ENCODE data around the gene PCGF2. TPM values are rescaled to one million over a fixed set of nuclear protein-coding genes. Genes with fewer than 3 reads are reported as not detected.
"Not testable (repeated sequence)": the region's sequence is repeated elsewhere in the genome, so short reads cannot be mapped to it uniquely, and the experiment has no call there.

Gene PCGF2
- total RNA-seq, 2 experiments from 2014 or later, result 1.6 to 1.7 TPM

DNA sequence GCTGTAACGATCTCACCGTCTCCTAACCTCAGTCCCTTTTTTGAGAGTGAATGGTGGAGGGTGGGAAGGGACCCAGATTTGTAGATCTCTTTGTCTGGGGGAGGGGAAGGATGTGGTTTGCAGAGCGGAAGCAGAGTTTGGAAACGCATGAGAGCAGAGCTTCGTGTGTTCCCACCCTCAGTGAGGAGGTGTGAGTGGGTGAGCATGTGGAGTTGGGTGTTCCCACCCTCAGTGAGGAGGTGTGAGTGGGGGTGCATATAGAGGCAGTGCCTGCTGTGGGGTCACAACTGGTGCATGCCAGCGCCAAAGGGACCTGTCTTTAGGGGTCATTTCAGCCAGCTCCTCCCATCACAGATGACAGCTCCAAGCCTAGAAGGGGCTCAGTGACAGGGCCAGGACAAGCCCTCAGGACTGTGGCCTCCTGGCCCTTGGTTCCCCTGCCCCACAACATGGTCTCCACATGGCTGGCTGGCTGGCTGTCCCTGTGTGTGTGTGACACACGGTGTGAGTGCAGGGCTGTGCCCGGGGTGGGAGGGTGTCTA, 19.8 kb downstream of the PCGF2 start:
- peak overlapping the region; percentile 69 for H3K4me3 Mint-ChIP-seq
- POLR2A ChIA-PET, result interaction anchor here (1.1 to 1.8 kb wide), 4 partner anchors 19 to 24 kb away, joined by 3 to 7 read pairs (median 4); partner anchors contain the start of genes MLLT6 and PSMB3

DNA sequence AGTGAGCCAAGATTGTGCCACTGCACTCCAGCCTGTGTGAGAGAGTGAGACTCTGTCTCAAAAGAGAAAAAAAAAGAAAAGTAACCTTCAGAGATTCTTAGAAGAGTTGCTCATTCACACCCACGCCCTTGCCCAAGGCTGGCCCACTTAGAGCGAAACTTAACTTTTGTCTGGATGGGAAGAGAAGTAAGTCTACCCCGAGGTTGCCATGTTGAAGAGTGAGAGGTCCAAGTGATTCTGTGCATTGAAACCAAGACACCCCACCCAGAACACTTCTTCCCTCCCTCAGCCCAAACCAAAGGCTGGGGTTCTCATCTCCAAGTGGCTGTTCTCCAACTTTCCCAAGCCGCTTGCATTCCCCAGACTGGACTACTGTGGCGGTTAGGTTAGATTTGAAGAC, 20.4 kb downstream of the PCGF2 start:
- Mint-ChIP-seq H3K4me3 (peak overlapping the region; percentile 69), H3K36me3 (ENCODE audit: low read depth) (peaks cover 35% of the 10 kb centered on the region), H3K9me3 (ENCODE audit: low read depth) (no peaks in the 10 kb centered on the region), H3K27me3 (no peaks in the 10 kb centered on the region), H3K4me1 (peaks cover 69% of the 10 kb centered on the region), H3K27ac (peak overlapping the region; percentile 100)
- DNase-seq (peak; percentile 92), ATAC-seq (peak; percentile 65)
- ChIA-PET CTCF (interaction anchor here (0.5 to 2.1 kb wide), 7 partner anchors 9 to 169 kb away, joined by 3 to 16 read pairs (median 4); no protein-coding TSS in a partner anchor), POLR2A (interaction anchor here (1.6 to 1.8 kb wide), 2 partner anchors 23 to 25 kb away, joined by 4 to 7 read pairs; partner anchors contain the start of genes MLLT6 and PSMB3)
- intact Hi-C loops (cut with DNase I, micrococcal nuclease), result loop anchor here (1.0 to 5.0 kb wide), 2 partner anchors 26 to 1425 kb away; no protein-coding TSS in a partner anchor

More for the DNA sequence above, 19.8 kb downstream of the PCGF2 start:
- peak; percentile 75 for DNase-seq
- peaks cover 73% of the 10 kb centered on the region for H3K4me1 Mint-ChIP-seq
- no peaks in the 10 kb centered on the region for H3K9me3 Mint-ChIP-seq (ENCODE audit: low read depth)
- peak overlapping the region; percentile 100 for H3K27ac Mint-ChIP-seq
- H3K27me3 Mint-ChIP-seq, result no peaks in the 10 kb centered on the region
- intact Hi-C loops (cut with DNase I, micrococcal nuclease), result loop anchor here (1.0 to 5.0 kb wide), 2 partner anchors 27 to 1424 kb away; no protein-coding TSS in a partner anchor
- CTCF ChIA-PET, result interaction anchor here (0.7 to 2.1 kb wide), 16 partner anchors 9 to 425 kb away, joined by 3 to 16 read pairs (median 4); no protein-coding TSS in a partner anchor
- peak; percentile 34 for ATAC-seq
- H3K36me3 Mint-ChIP-seq (ENCODE audit: low read depth), result peaks cover 35% of the 10 kb centered on the region

DNA sequence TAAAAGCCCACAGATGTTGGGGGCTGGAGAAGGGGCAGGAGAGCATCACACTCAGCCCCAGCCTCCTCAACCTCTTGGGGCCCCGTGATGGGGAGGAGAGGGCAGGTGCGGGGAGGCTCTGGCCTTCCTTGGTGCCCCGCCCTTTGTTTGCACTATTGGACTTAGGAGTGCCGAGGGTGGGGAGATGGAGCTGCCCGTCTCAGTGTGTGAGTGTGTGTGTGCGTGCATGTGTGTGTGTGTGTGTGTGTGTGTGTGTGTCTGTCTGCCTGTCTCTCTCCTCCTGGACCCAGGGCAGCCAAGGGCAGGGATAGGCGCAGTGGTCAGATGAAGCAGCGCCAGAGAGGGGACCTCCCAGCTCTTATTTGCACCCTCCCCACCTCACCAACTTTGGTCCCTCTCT, 22.0 kb downstream of the PCGF2 start:
- DNase-seq; ATAC-seq; H3K4me3 Mint-ChIP-seq; POLR2A ChIA-PET; H3K9me3 Mint-ChIP-seq (ENCODE audit: low read depth); H3K27me3 Mint-ChIP-seq: not testable (repeated sequence)
- Mint-ChIP-seq H3K4me1 (peaks cover 62% of the 10 kb centered on the region), H3K27ac (peak overlapping the region; percentile 86), H3K36me3 (ENCODE audit: low read depth) (peaks cover 36% of the 10 kb centered on the region)
- CTCF ChIA-PET, result interaction anchor here (1.2 kb wide), 1 partner anchor 51 kb away, joined by 3 read pairs; no protein-coding TSS in a partner anchor
- intact Hi-C loops (cut with DNase I, micrococcal nuclease), result loop anchor here in 1 of 2 experiments (5.0 kb wide), 1 partner anchor 1426 kb away; no protein-coding TSS in a partner anchor

DNA sequence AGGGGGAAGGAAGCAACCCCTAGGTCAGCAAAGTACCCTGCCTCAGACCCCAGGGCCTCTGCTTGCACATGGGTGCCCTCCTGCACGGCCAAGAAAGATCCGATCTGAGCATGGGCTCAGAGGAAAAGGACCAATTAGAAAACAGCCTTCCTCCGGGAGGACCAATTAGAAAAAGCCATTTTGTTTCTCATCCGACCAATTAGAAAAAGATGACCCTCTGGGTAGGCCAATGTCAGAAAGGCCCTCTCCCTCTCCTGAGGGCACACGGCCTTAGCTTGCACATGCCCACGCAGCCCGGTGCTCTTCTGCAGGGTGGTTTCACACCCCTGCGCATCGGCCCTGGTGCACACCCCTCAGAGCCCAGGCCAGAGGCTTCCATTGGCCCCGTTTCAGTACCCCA, 23.1 kb downstream of the PCGF2 start:
- no peaks in the 10 kb centered on the region for H3K27me3 Mint-ChIP-seq
- DNase-seq (no peak), ATAC-seq (no peak)
- peak overlapping the region; percentile 10 for H3K27ac Mint-ChIP-seq
- POLR2A ChIA-PET, result no interaction called here
- H3K36me3 Mint-ChIP-seq (ENCODE audit: low read depth), result peaks cover 45% of the 10 kb centered on the region
- CTCF ChIA-PET, result interaction anchor here (1.1 kb wide), 1 partner anchor 14 kb away, joined by 4 read pairs; no protein-coding TSS in a partner anchor
- H3K4me3 Mint-ChIP-seq, result no peak overlapping the region
- H3K9me3 Mint-ChIP-seq (ENCODE audit: low read depth), result no peaks in the 10 kb centered on the region
- peaks cover 61% of the 10 kb centered on the region for H3K4me1 Mint-ChIP-seq
- intact Hi-C loops (cut with DNase I, micrococcal nuclease), result loop anchor here in 1 of 2 experiments (5.0 kb wide), 1 partner anchor 1427 kb away; no protein-coding TSS in a partner anchor

DNA sequence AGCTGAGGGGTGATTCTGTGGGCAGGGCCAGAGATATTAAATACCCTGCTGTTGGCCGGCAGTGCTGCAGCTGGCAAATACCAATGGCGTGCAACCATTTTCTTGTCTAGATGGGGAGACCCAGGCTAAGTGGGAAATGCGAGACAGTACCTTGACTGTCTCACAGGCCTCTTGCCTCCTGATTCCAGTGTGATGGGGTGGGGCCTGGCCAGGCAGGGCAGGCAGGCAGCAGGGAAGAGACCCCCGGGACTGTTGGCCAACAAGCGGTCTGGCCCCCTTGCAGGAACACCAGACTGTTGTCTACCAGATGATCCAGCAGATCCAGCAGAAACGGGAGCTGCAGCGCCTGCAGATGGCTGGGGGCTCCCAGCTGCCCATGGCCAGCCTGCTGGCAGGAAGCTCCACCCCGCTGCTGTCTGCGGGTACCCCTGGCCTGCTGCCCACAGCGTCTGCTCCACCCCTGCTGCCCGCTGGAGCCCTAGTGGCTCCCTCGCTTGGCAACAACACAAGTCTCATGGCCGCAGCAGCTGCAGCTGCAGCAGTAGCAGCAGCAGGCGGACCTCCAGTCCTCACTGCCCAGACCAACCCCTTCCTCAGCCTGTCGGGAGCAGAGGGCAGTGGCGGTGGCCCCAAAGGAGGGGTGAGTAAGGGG, 23.7 kb downstream of the PCGF2 start:
- POLR2A ChIA-PET, result interaction anchor here (1.6 kb wide), 1 partner anchor 14 kb away, joined by 4 read pairs; no protein-coding TSS in a partner anchor
- H3K4me3 Mint-ChIP-seq, result no peak overlapping the region
- ATAC-seq (no peak), DNase-seq (no peak)
- no peaks in the 10 kb centered on the region for H3K27me3 Mint-ChIP-seq
- no peaks in the 10 kb centered on the region for H3K9me3 Mint-ChIP-seq (ENCODE audit: low read depth)
- intact Hi-C loops (cut with DNase I, micrococcal nuclease), result no loop called here
- H3K36me3 Mint-ChIP-seq (ENCODE audit: low read depth), result peaks cover 48% of the 10 kb centered on the region
- H3K27ac Mint-ChIP-seq, result peak overlapping the region; percentile 10
- H3K4me1 Mint-ChIP-seq, result peaks cover 63% of the 10 kb centered on the region
- CTCF ChIA-PET, result interaction anchor here (1.1 to 1.8 kb wide), 2 partner anchors 14 to 28 kb away, joined by 4 to 5 read pairs; partner anchors contain the start of gene PSMB3

DNA sequence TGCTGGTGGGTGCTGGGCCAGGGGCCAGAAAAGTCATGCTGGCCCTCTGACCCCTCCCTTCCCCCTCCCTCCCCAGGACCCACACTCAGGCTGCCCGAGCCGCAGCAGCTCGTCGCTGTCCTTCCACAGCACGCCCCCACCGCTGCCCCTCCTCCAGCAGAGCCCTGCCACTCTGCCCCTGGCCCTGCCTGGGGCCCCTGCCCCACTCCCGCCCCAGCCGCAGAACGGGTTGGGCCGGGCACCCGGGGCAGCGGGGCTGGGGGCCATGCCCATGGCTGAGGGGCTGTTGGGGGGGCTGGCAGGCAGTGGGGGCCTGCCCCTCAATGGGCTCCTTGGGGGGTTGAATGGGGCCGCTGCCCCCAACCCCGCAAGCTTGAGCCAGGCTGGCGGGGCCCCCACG, 26.3 kb downstream of the PCGF2 start:
- ChIA-PET POLR2A (no interaction called here), CTCF (interaction anchor here (0.6 to 1.3 kb wide), 3 partner anchors 13 to 54 kb away, joined by 3 read pairs; no protein-coding TSS in a partner anchor)
- Mint-ChIP-seq H3K9me3 (ENCODE audit: low read depth) (no peaks in the 10 kb centered on the region), H3K4me1 (peaks cover 45% of the 10 kb centered on the region), H3K36me3 (ENCODE audit: low read depth) (peaks cover 56% of the 10 kb centered on the region), H3K27me3 (no peaks in the 10 kb centered on the region), H3K27ac (no peak overlapping the region), H3K4me3 (no peak overlapping the region)
- DNase-seq (no peak), ATAC-seq (no peak)
- intact Hi-C loops (cut with DNase I, micrococcal nuclease), result no loop called here

DNA sequence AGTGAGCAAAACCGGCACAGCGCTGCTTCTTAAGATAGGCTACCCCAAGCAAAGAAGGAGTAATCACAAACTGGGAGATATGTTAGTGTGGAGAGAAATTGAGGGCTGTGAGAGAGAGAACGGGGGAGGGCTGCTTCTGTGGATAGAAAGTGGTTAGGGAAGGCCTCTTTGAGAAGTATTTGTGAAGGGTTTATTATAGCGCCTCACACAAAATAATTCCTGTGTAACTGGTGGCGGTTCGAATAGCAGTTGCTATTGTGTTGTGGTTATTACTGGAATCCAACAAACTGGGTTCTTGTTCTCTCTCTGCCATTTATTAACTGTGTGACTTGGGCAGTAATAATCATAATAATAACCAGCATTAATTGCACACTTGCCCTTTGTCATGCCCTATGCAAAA, 27.2 kb downstream of the PCGF2 start:
- H3K4me1 Mint-ChIP-seq, result peaks cover 42% of the 10 kb centered on the region
- no peak overlapping the region for H3K4me3 Mint-ChIP-seq
- DNase-seq (no peak), ATAC-seq (no peak)
- H3K9me3 Mint-ChIP-seq (ENCODE audit: low read depth), result no peaks in the 10 kb centered on the region
- no peaks in the 10 kb centered on the region for H3K27me3 Mint-ChIP-seq
- ChIA-PET POLR2A (no interaction called here), CTCF (interaction anchor here (0.7 kb wide), 1 partner anchor 49 kb away, joined by 3 read pairs; no protein-coding TSS in a partner anchor)
- peaks cover 56% of the 10 kb centered on the region for H3K36me3 Mint-ChIP-seq (ENCODE audit: low read depth)
- peak overlapping the region; percentile 27 for H3K27ac Mint-ChIP-seq
- intact Hi-C loops (cut with DNase I, micrococcal nuclease), result no loop called here

DNA sequence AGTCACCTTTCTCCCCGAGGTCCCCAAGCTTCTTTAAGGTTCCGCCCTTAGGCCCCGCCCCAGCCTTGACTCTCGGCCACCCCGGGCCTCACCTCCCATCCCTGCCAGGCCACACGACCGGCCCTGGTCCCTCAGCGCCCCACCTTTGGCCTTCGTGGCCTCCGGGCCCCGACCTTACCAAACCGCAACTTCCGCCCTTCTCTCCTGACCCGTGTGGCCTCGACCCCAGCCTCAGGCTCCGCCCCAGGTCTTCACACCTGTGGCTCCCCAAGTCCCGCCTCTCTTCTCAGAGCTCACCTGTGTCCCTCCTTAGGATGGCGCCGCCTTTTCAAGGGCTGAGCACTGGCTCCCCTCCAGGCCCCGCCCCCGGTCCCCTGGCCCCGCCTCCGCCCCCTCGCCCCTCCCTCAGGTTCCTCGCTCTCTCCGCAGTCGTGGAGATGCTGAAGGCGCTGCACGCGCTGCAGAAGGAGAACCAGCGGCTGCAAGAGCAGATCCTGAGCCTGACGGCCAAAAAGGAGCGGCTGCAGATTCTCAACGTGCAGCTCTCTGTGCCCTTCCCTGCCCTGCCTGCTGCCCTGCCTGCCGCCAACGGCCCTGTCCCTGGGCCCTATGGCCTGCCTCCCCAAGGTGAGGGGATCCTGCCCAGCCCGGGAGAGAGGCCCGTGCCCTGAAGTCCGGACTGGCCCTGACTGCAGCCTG, 28.0 kb downstream of the PCGF2 start:
- Mint-ChIP-seq H3K27ac (no peak overlapping the region), H3K9me3 (ENCODE audit: low read depth) (no peaks in the 10 kb centered on the region)
- CTCF ChIA-PET, result no interaction called here

DNA sequence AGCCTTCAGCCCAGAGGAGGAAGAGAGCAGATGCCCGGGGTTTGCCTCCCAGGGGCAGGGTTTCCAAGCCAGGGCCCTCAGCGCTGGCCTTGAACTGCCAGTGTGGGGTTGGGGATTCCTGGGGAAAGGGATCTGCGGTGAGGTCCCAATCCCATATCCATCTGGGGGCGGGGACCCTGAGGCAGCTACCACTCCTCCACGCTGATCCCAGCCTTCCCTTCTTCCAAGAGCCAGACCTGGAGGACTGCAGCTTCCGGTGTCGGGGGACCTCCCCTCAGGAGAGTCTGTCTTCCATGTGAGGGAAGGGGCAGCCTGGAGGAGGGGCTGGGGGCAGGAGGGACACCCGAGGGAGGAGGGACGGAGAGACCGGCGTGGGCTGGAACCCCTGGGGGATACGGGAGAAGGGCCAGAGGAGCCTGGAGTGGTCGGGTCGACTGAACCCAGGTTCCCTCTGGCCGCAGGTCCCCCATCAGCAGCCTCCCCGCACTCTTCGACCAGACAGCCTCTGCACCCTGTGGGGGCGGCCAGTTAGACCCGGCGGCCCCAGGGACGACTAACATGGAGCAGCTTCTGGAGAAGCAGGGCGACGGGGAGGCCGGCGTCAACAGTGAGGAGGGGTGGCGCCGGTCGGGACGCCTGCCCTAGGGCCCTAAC, 28.7 kb downstream of the PCGF2 start:
- H3K27me3 Mint-ChIP-seq, result no peaks in the 10 kb centered on the region
- peaks cover 45% of the 10 kb centered on the region for H3K4me1 Mint-ChIP-seq
- CTCF ChIA-PET, result interaction anchor here (1.0 to 4.3 kb wide), 5 partner anchors 9 to 43 kb away, joined by 4 to 20 read pairs (median 7); no protein-coding TSS in a partner anchor
- DNase-seq (no peak), ATAC-seq (no peak)
- POLR2A ChIA-PET, result interaction anchor here (1.1 kb wide), 1 partner anchor 15 kb away, joined by 3 read pairs; no protein-coding TSS in a partner anchor
- intact Hi-C loops (cut with DNase I, micrococcal nuclease), result no loop called here
- H3K4me3 Mint-ChIP-seq, result no peak overlapping the region
- peaks cover 59% of the 10 kb centered on the region for H3K36me3 Mint-ChIP-seq (ENCODE audit: low read depth)
- peak overlapping the region; percentile 73 for H3K27ac Mint-ChIP-seq
- H3K9me3 Mint-ChIP-seq (ENCODE audit: low read depth), result no peaks in the 10 kb centered on the region

More for the DNA sequence above, 28.0 kb downstream of the PCGF2 start:
- Mint-ChIP-seq H3K27me3 (no peaks in the 10 kb centered on the region), H3K36me3 (ENCODE audit: low read depth) (peaks cover 56% of the 10 kb centered on the region), H3K4me1 (peaks cover 43% of the 10 kb centered on the region), H3K4me3 (no peak overlapping the region)
- DNase-seq, result peak; percentile 55
- ATAC-seq, result peak; percentile 21
- intact Hi-C loops (cut with DNase I, micrococcal nuclease), result no loop called here
- POLR2A ChIA-PET, result no interaction called here

DNA sequence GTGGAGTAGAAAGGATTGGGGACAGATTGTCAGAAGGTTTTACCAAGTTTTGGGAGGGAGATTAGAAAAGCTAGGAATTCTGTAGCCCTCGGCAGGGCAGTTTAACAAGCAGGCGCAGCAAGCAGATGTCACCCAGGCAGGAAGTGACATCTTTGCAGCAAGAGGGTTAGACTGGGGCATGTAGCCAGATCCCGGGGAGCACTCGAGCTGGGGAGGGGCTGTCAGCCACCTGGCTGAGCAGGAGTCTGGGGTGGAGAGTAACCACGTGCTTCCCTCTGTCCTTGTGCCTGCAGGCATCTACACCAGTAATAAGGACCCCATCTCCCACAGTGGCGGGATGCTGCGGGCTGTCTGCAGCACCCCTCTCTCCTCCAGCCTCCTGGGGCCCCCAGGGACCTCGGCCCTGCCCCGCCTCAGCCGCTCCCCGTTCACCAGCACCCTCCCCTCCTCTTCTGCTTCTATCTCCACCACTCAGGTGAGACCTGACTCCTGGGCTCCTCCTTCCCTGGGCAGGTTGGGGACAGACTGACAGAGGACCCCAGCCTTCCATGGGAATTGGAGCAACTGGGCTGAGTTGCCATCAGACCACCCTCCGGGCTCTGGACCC, 30.9 kb downstream of the PCGF2 start:
- Mint-ChIP-seq H3K4me1 (peaks cover 55% of the 10 kb centered on the region), H3K9me3 (ENCODE audit: low read depth) (no peaks in the 10 kb centered on the region), H3K36me3 (ENCODE audit: low read depth) (peaks cover 65% of the 10 kb centered on the region), H3K27me3 (no peaks in the 10 kb centered on the region), H3K4me3 (no peak overlapping the region), H3K27ac (no peak overlapping the region)
- CTCF ChIA-PET, result interaction anchor here (1.1 to 4.3 kb wide), 4 partner anchors 10 to 19 kb away, joined by 3 to 20 read pairs (median 6); no protein-coding TSS in a partner anchor
- ATAC-seq, result no peak
- no peak for DNase-seq
- POLR2A ChIA-PET, result no interaction called here
- intact Hi-C loops (cut with DNase I, micrococcal nuclease), result no loop called here
